ENCODE measurements around the gene ASB2. TPM values are rescaled to one million over a fixed set of nuclear protein-coding genes. Genes with fewer than 3 reads are reported as not detected.

Gene ASB2
- total RNA-seq, 4 donors from 2014 or later: 0.79 to 2.5 (median 0.95) TPM

DNA sequence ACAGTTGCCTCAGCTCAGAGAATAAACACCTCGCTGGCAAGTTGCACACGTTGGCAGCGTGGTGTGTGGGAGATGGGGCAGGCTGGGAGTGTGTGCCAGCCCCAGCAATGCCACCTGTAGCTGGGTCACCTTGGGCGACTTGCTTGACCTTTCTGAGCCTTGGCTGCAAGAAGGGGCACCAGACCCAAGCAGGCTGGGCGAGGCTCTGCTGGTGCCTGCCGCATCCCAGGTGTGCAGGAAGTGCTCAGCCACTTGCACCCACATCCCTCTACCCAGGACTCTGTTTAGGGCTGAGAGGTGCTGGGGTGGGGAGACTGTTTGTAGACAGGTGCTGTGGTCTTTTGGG, 48.6 kb downstream of the ASB2 start:
- Histone ChIP-seq H3K9me3 (no peaks in the 10 kb centered on the region), H3K27me3 (peaks cover 6% of the 10 kb centered on the region), H3K27ac (no peak overlapping the region), H3K4me1 (no peaks in the 10 kb centered on the region), H3K36me3 (no peaks in the 10 kb centered on the region), H3K4me3 (no peak overlapping the region)
- DNase-seq (ENCODE audit: low spot score in 2 of 2): no peak
- whole genome bisulfite sequencing: 57% methylated on average over 6 of the region's 6 CpGs
- TF ChIP-seq POLR2A (IDR thresholded peaks at IDR 0.05) (no peak), EP300 (IDR thresholded peaks at IDR 0.05) (no peak), POLR2AphosphoS5 (IDR thresholded peaks at IDR 0.05) (no peak)
- TF ChIP-seq, protein P1, sequence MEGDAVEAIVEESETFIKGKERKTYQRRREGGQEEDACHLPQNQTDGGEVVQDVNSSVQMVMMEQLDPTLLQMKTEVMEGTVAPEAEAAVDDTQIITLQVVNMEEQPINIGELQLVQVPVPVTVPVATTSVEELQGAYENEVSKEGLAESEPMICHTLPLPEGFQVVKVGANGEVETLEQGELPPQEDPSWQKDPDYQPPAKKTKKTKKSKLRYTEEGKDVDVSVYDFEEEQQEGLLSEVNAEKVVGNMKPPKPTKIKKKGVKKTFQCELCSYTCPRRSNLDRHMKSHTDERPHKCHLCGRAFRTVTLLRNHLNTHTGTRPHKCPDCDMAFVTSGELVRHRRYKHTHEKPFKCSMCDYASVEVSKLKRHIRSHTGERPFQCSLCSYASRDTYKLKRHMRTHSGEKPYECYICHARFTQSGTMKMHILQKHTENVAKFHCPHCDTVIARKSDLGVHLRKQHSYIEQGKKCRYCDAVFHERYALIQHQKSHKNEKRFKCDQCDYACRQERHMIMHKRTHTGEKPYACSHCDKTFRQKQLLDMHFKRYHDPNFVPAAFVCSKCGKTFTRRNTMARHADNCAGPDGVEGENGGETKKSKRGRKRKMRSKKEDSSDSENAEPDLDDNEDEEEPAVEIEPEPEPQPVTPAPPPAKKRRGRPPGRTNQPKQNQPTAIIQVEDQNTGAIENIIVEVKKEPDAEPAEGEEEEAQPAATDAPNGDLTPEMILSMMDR (IDR thresholded peaks at IDR 0.05): no peak

DNA sequence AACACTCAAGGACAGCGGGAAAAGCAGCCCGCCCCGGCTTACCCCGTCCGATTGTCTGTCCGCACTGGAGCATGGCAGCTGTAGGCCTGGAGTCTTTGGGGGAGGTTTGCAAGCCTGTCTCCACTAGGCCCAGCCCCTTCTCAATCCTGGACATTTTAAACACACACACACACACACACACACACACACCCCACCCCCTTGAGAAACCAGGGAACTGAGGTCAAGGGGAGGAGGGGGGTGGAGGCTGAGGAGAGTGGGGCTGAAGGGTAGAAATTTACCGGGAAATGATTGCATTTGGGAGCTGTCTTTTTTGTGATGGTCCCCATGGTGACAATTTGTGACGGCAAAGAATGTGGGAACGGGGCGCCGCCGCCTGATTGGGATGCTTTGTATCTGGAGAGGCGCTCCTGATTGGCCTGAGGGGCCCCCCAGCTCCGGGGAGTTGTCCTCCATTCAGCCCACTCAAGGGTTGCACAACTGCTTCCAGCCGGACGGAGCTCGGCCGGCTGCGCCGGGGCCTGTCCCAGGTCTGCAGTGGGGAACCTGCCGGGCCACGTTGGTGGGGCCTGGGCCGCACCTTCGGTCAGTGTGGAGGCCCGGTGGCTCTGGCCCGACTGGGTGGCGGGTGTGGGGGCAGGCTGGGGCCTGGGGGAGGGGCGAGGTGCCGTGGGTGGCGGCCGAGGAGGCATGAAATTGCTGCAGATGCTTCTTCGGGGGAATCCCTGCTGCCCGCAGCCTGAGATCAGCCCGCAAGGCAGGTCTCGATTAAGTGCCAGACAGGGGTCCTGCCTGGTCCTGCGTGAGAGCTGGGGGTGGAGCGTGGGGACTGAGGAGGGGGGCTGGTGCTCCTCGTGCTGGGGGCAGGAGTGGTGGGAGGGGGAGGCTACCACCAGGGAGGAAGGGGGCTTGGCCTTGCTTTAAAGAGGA, 49.2 kb downstream of the ASB2 start, which contains the start of gene FAM181A:
FAM181A (plus strand) TSS at position 472 of the 927 bp plus-strand sequence. CDS start 942 bp downstream, outside the sequence.
- Histone ChIP-seq H3K27ac (no peak within 1 kb of the TSS), H3K4me1 (no peaks in the 10 kb centered on the region), H3K9me3 (no peaks in the 10 kb centered on the region), H3K27me3 (peaks cover 6% of the 10 kb centered on the region), H3K36me3 (no peaks in the 10 kb centered on the region), H3K4me3 (no peak within 1 kb of the TSS)
- 67% methylated on average over 24 of the region's 38 CpGs for WGBS
- no peak for DNase-seq (ENCODE audit: low spot score in 2 of 2)
- no peak for TF ChIP-seq EP300 (IDR thresholded peaks at IDR 0.05)
- TF ChIP-seq, protein P1 (IDR thresholded peaks at IDR 0.05): no peak
- no peak for TF ChIP-seq POLR2AphosphoS5 (IDR thresholded peaks at IDR 0.05)
- no peak for TF ChIP-seq POLR2A (IDR thresholded peaks at IDR 0.05)

DNA sequence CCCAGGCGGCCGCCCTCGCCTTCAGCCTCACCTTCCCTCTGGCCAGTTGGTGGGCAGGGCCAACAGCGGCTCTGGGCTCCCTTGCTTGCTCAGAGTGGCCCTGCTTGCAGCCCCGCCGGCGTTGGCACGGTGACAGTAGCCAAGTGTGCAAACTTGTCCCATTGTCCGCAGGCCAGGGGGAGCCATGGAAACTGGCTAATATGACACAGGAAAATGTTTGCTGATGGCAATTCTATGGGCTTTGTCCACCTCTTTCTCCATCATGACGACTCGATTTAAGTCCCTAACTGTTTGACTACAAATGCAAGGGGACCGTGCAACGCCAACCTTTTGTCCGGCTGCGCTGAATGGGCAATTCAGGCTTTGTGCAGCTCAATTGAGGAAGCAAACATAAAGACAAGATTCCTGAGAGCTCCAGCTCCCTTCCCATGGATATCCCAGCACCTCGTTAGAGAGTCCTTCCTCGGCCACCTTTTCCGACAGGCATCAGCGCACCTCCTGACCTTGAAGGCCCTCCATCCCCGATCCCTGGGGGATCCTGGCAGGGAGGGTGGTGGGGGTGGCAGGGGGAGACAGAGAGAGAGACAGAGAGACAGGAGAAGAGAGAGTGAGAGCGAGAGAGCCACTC, 50.0 kb downstream of the ASB2 start:
- Histone ChIP-seq H3K9me3 (no peaks in the 10 kb centered on the region), H3K4me1 (no peaks in the 10 kb centered on the region), H3K4me3 (no peak overlapping the region), H3K27me3 (peaks cover 6% of the 10 kb centered on the region), H3K27ac (no peak overlapping the region), H3K36me3 (no peaks in the 10 kb centered on the region)
- 70% methylated on average over 21 of the region's 21 CpGs for WGBS
- DNase-seq (ENCODE audit: low spot score in 2 of 2): no peak
- TF ChIP-seq POLR2A (IDR thresholded peaks at IDR 0.05) (no peak), EP300 (IDR thresholded peaks at IDR 0.05) (no peak), POLR2AphosphoS5 (IDR thresholded peaks at IDR 0.05) (no peak)
- TF ChIP-seq, protein P1 (IDR thresholded peaks at IDR 0.05): no peak

DNA sequence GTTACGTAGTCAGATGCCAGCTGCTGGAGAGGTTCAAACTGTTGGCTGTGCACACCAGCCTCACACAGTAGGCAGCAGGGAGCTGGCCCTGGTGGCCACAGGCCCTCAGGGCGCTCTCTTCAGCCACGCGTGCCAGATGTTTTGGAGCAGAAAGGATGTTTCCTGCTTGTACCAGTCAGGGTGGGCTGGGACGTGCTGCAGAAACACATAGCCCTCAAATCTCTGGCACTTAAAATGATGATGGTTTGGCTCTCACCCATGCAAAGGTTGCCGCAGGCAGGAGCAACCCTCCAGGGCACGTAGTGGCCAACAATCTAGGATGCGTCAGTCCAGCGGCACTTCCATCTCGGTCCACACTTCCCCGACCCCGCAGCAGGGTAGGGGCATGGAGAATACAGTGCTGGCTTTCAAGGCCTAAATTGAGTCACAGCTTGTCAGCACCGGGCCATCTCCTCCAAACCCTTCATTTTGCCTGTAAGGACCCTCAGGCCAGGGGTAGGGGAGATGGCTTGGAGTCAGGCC, 50.9 kb downstream of the ASB2 start:
- Histone ChIP-seq H3K4me1 (no peaks in the 10 kb centered on the region), H3K9me3 (no peaks in the 10 kb centered on the region), H3K36me3 (no peaks in the 10 kb centered on the region), H3K4me3 (no peak overlapping the region), H3K27me3 (peaks cover 6% of the 10 kb centered on the region), H3K27ac (no peak overlapping the region)
- WGBS: 91% methylated on average over 13 of the region's 13 CpGs
- TF ChIP-seq, protein P1 (IDR thresholded peaks at IDR 0.05): no peak
- TF ChIP-seq EP300 (IDR thresholded peaks at IDR 0.05) (no peak), POLR2AphosphoS5 (IDR thresholded peaks at IDR 0.05) (no peak), POLR2A (IDR thresholded peaks at IDR 0.05) (no peak)
- no peak for DNase-seq (ENCODE audit: low spot score in 2 of 2)

Measured in suprapubic skin (tissue), 4 donors.